Head of caudate nucleus (tissue), 42 donors: ENCODE measurements around the gene OR2T6.
"Not testable (repeated sequence)": the region's sequence is repeated elsewhere in the genome, so short reads cannot be mapped to it uniquely, and the experiment has no call there.

Experiments
- DNase-seq, 42 donors: peaks; one replicate each; pipeline versions ENCODE4 v3.0.0 to v3.0.0-alpha.2; 2020 to 2021; ENCODE audit warnings: mixed read lengths in 7 of 42
- intact Hi-C: fragments of 100-400 bp; cut with DNase I; formaldehyde crosslinking; loops from one replicate; pipeline ENCODE4 v1.15.0; 2022

OR2T6 gene

GRCh38 chr1:248428192-248428533 lies 52.6 kb downstream of the OR2T6 start:
- intact Hi-C loops, DNase-seq: not testable (repeated sequence)

GRCh38 chr1:248431683-248432082 lies 56.1 kb downstream of the OR2T6 start:
- DNase-seq, intact Hi-C loops: not testable (repeated sequence)

- DNase-seq, intact Hi-C loops: not testable (repeated sequence)
Observed at GRCh38 chr1:248432201-248432600, 56.7 kb downstream of the OR2T6 start.

GRCh38 chr1:248433811-248434415 lies 58.4 kb downstream of the OR2T6 start:
- DNase-seq, intact Hi-C loops: not testable (repeated sequence)

- intact Hi-C loops, DNase-seq: not testable (repeated sequence)
Observed at GRCh38 chr1:248434913-248435312, 59.4 kb downstream of the OR2T6 start.

- intact Hi-C loops, DNase-seq: not testable (repeated sequence)
Observed at GRCh38 chr1:248436303-248436702, 60.8 kb downstream of the OR2T6 start.

GRCh38 chr1:248438668-248439067 lies 63.1 kb downstream of the OR2T6 start:
- DNase-seq, intact Hi-C loops: not testable (repeated sequence)

- DNase-seq, intact Hi-C loops: not testable (repeated sequence)
Observed at GRCh38 chr1:248439283-248439682, 63.7 kb downstream of the OR2T6 start.
